Left lung (tissue), 10 donors: ENCODE data around the gene BICDL1. TPM values are rescaled to one million over a fixed set of nuclear protein-coding genes. Genes with fewer than 3 reads are reported as not detected.

Experiments
- ATAC-seq: fragments of 200-7000 bp; cut with Tn5 transposase; one replicate; pipeline ENCODE4 v1.9.1; 2020; ENCODE audit warnings: moderate library complexity
- DNase-seq, 4 donors: peaks; one replicate each; pipeline ENCODE4 v3.0.0-alpha.2; 2013 to 2020
- H3K27ac ChIP-seq, 2 donors: fragments of 200-600 bp; sonication (generic) in 1 of 2; one replicate each; pipeline versions ENCODE4 v1.5.0 to v1.8.0; 2020 to 2021
- H3K27me3 ChIP-seq, 2 donors: fragments of 200-600 bp; sonication (generic) in 1 of 2; one replicate each; pipeline versions ENCODE4 v1.5.0 to v1.8.0; 2020 to 2021
- H3K36me3 ChIP-seq, 2 donors: fragments of 200-600 bp; sonication (generic) in 1 of 2; one replicate each; pipeline versions ENCODE4 v1.5.0 to v1.8.0; 2020 to 2021
- H3K4me1 ChIP-seq, 2 donors: fragments of 200-600 bp; one replicate each; pipeline ENCODE4 v1.8.0; 2021
- H3K4me3 ChIP-seq, 2 donors: fragments of 200-600 bp; sonication (generic) in 1 of 2; one replicate each; pipeline versions ENCODE4 v1.5.0 to v1.8.0; 2020 to 2021; ENCODE audit warnings: mild to moderate bottlenecking in 1 of 2
- H3K9me3 ChIP-seq, 2 donors: fragments of 200-600 bp; sonication (generic) in 1 of 2; one replicate each; pipeline versions ENCODE4 v1.5.0 to v1.8.0; 2020 to 2021
- CTCF ChIP-seq, 2 donors: fragments of 200-600 bp; sonication (generic) in 1 of 2; IDR thresholded peaks; one replicate each; pipeline versions ENCODE4 v1.5.0 to v1.8.0; 2021; ENCODE audit warnings: antibody characterized with exemption in 2 of 2
- intact Hi-C, 2 donors: fragments of 100-400 bp; cut with DNase I; formaldehyde crosslinking; loops; one replicate each; pipeline versions ENCODE4 v1.11.2 to v1.14.2; 2022
- polyA plus RNA-seq, 6 donors: library from polyadenylated mRNA; unstranded; fragments of 120-200 nt; gene quantifications; one replicate each; pipeline ENCODE4 v1.2.1, GENCODE V29; 2013; ENCODE audit not compliant: insufficient read length in 6 of 6
- total RNA-seq, 2 donors: library from RNA; stranded (reverse); fragmentation: NEBNext Ultra II Directional; extraction: Animal tissue kit (Norgen Biotek cat#: 25700); gene quantifications; one replicate each; pipeline ENCODE4 v1.2.1, GENCODE V29; 2021
- donor health status: DM: no; HTN: yes; CAD: no.
- donor health status: DM: no; HTN: no; CAD: no.

BICDL1 gene
- total and polyA plus RNA-seq, 8 donors = 1.8 to 12.0 (median 3.3) TPM

GRCh38 chr12:120115692-120116440 is 126.8 kb downstream of the BICDL1 start:
- H3K4me1 ChIP-seq = peaks cover 23 to 83% of the 10 kb centered on the region in 2 donors
- no peaks in the 10 kb centered on the region for H3K27me3 ChIP-seq
- no peaks in the 10 kb centered on the region for H3K9me3 ChIP-seq
- peaks cover 0 to 18% of the 10 kb centered on the region in 2 donors for H3K36me3 ChIP-seq
- no peak for ATAC-seq
- H3K4me3 ChIP-seq = peak overlapping the region; percentile 68 to 96
- intact Hi-C loops = no loop called here
- DNase-seq = peak in 1 of 4 donors; percentile 81
- H3K27ac ChIP-seq = peak overlapping the region; percentile 90 to 96
- no peak for TF ChIP-seq CTCF (IDR thresholded peaks at IDR 0.05)

- no peak for TF ChIP-seq CTCF (IDR thresholded peaks at IDR 0.05)
- ATAC-seq (no peak), DNase-seq (no peak)
- Histone ChIP-seq H3K36me3 (peaks cover 0 to 18% of the 10 kb centered on the region in 2 donors), H3K27ac (peak within 1 kb of the TSS; percentile 90 to 96), H3K4me1 (peaks cover 23 to 81% of the 10 kb centered on the region in 2 donors), H3K27me3 (no peaks in the 10 kb centered on the region), H3K9me3 (no peaks in the 10 kb centered on the region), H3K4me3 (peak within 1 kb of the TSS; percentile 68 to 96)
- intact Hi-C loops = no loop called here
These were observed 127.4 kb downstream of the BICDL1 start, which contains the start of gene RAB35 for GRCh38 chr12:120116441-120116791. Gene RAB35, minus strand, starts transcription at chr12:120116753. Its CDS starts 103 bp downstream, at chr12:120116650.

GRCh38 chr12:120116792-120117651 is 128.0 kb downstream of the BICDL1 start:
- TF ChIP-seq CTCF (IDR thresholded peaks at IDR 0.05) = no peak
- ATAC-seq (peak; percentile 91), DNase-seq (peak; percentile 93 to 99 (median 96))
- peak overlapping the region; percentile 68 to 96 for H3K4me3 ChIP-seq
- H3K27me3 ChIP-seq = no peaks in the 10 kb centered on the region
- H3K36me3 ChIP-seq = peaks cover 0 to 18% of the 10 kb centered on the region in 2 donors
- intact Hi-C loops = no loop called here
- peaks cover 23 to 75% of the 10 kb centered on the region in 2 donors for H3K4me1 ChIP-seq
- H3K27ac ChIP-seq = peak overlapping the region; percentile 90 to 96
- H3K9me3 ChIP-seq = no peaks in the 10 kb centered on the region

GRCh38 chr12:120117961-120118320 is 128.9 kb downstream of the BICDL1 start:
- Histone ChIP-seq H3K9me3 (no peaks in the 10 kb centered on the region), H3K27me3 (no peaks in the 10 kb centered on the region), H3K4me1 (peaks cover 23 to 67% of the 10 kb centered on the region in 2 donors), H3K27ac (peak overlapping the region; percentile 90 to 96), H3K4me3 (peak overlapping the region; percentile 68 to 96), H3K36me3 (peaks cover 0 to 18% of the 10 kb centered on the region in 2 donors)
- intact Hi-C loops = no loop called here
- no peak for ATAC-seq
- TF ChIP-seq CTCF (IDR thresholded peaks at IDR 0.05) = no peak
- no peak for DNase-seq
